Measurements from ENCODE around the gene PTPRN2.

DNA sequence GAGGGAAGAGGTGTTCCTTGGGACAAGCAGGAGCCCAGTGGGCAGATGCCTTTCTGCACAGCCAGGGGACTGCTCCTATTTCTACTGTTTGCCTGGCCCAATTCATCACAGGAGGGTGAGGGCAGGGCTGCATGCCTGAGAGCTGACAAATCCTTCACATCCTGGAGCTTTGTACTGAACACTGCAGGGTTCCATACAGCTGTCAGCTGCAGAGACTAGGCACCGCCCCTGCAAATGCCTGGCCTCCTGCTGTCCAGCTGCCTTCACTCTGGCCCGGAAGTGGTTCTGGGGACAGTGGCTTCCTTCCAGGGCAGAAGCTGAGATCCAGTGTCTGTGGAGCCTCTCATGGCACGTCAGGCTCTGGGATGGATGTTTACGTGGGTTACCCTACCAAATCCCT, 780.1 kb downstream of the PTPRN2 start:
- TF ChIP-seq, protein P1, sequence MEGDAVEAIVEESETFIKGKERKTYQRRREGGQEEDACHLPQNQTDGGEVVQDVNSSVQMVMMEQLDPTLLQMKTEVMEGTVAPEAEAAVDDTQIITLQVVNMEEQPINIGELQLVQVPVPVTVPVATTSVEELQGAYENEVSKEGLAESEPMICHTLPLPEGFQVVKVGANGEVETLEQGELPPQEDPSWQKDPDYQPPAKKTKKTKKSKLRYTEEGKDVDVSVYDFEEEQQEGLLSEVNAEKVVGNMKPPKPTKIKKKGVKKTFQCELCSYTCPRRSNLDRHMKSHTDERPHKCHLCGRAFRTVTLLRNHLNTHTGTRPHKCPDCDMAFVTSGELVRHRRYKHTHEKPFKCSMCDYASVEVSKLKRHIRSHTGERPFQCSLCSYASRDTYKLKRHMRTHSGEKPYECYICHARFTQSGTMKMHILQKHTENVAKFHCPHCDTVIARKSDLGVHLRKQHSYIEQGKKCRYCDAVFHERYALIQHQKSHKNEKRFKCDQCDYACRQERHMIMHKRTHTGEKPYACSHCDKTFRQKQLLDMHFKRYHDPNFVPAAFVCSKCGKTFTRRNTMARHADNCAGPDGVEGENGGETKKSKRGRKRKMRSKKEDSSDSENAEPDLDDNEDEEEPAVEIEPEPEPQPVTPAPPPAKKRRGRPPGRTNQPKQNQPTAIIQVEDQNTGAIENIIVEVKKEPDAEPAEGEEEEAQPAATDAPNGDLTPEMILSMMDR (conservative IDR thresholded peaks at IDR 0.05), result no peak
- no peak for TF ChIP-seq EZH2 (IDR thresholded peaks at IDR 0.05; ENCODE audit: low read depth)

Data from PC-9 (cell line).